Right lobe of liver (tissue), 6 donors: ENCODE data around the gene RDH13. TPM values are rescaled to one million over a fixed set of nuclear protein-coding genes. Genes with fewer than 3 reads are reported as not detected.
"Not testable (repeated sequence)": the region's sequence is repeated elsewhere in the genome, so short reads cannot be mapped to it uniquely, and the experiment has no call there.

Experiments used
- ATAC-seq, 4 donors: fragments of 200-7000 bp; cut with Tn5 transposase; one replicate each; pipeline ENCODE4 v1.9.1; 2020; ENCODE audit warnings: mild to moderate bottlenecking in 4 of 4, moderate library complexity in 4 of 4
- DNase-seq, 3 donors: peaks; one replicate each; pipeline ENCODE4 v3.0.0-alpha.2; 2020
- H3K27ac ChIP-seq, 3 donors: fragments of 200-600 bp; one replicate each; pipeline ENCODE4 v1.8.0; 2022
- H3K27me3 ChIP-seq, 2 donors: fragments of 200-600 bp; one replicate each; pipeline ENCODE4 v1.8.0; 2022
- H3K36me3 ChIP-seq, 4 donors: fragments of 200-600 bp; sonication (generic) in 1 of 4; one replicate each; pipeline versions ENCODE4 v1.5.1 to v1.8.0; 2017 to 2022; ENCODE audit warnings: control low read depth in 1 of 4
- H3K4me1 ChIP-seq, 4 donors: fragments of 200-600 bp; sonication (generic) in 1 of 4; one replicate each; pipeline versions ENCODE4 v1.5.1 to v1.8.0; 2017 to 2022; ENCODE audit warnings: control low read depth in 1 of 4
- H3K4me3 ChIP-seq, 3 donors: fragments of 200-600 bp; one replicate each; pipeline ENCODE4 v1.8.0; 2022
- H3K9me3 ChIP-seq, 4 donors: fragments of 200-600 bp; sonication (generic) in 1 of 4; one replicate each; pipeline versions ENCODE4 v1.5.1 to v1.8.0; 2017 to 2022; ENCODE audit warnings: control low read depth in 1 of 4
- CTCF ChIP-seq, 4 donors: fragments of 200-600 bp in 3 of 4; fragments of 450-650 bp in 1 of 4; IDR thresholded peaks; one replicate each; pipeline versions ENCODE4 v1.5.1 to v1.8.0; 2016 to 2022; ENCODE audit warnings: antibody characterized with exemption in 4 of 4, mild to moderate bottlenecking in 2 of 4
- POLR2A ChIP-seq: fragments of 450-650 bp; IDR thresholded peaks from one replicate; pipeline ENCODE4 v1.6.1; 2017; ENCODE audit warnings: antibody characterized with exemption, mild to moderate bottlenecking
- WGBS: methylation state at CpG from one replicate; pipeline ENCODE4 v1.1.6; 2018; ENCODE audit warnings: low coverage, low lambda C conversion rate; ENCODE audit not compliant: insufficient coverage; ENCODE audit errors: missing lambda C conversion rate; 5-methylcytosine and 5-hydroxymethylcytosine counted together
- intact Hi-C, 2 donors: fragments of 100-400 bp; cut with DNase I; formaldehyde crosslinking; loops; one replicate each; pipeline versions ENCODE4 v1.11.2 to v1.14.1; 2022
- total RNA-seq, 6 experiments: library from RNA; depleted of rRNA in 2 of 6; stranded (reverse); fragments of >200 nt in 2 of 6; fragmentation: NEBNext Ultra II Directional in 3 of 6; extraction: Animal tissue kit (Norgen Biotek cat#: 25700) in 3 of 6; gene quantifications; one replicate each; pipeline versions ENCODE4 v1.1.0 to v1.2.4, GENCODE V29; 2016 to 2023
- donor health status: DM: no; HTN: yes; CAD: no.
- donor health status: DM: no; HTN: no; CAD: no.
- donor health status: DM: no; HTN: no; CAD: no.
- donor health status: DM: no; HTN: yes; CAD: no.
- donor health status: DM: no; HTN: yes; CAD: no.

RDH13 gene
- total RNA-seq, 6 experiments from 2014 or later, result 7.7 to 16.8 (median 12.1) TPM

- 42% methylated on average over 25 of the region's 30 CpGs for whole genome bisulfite sequencing
- H3K4me3 ChIP-seq, result no peak overlapping the region
- TF ChIP-seq POLR2A (no peak), CTCF (IDR thresholded peaks at IDR 0.05) (no peak)
- peak; percentile 73 to 86 (median 84) for ATAC-seq
- H3K27ac ChIP-seq, result no peak overlapping the region
- no peak for DNase-seq
- intact Hi-C loops, result no loop called here
- H3K27me3 ChIP-seq, result no peaks in the 10 kb centered on the region
- no peaks in the 10 kb centered on the region for H3K4me1 ChIP-seq
- H3K9me3 ChIP-seq, result no peaks in the 10 kb centered on the region
- peaks cover 1 to 27% (median 16%) of the 10 kb centered on the region in 4 donors for H3K36me3 ChIP-seq
Measured at GRCh38 chr19:55041627-55042343, 21.2 kb downstream of the RDH13 start.

GRCh38 chr19:55041244-55041626, 21.7 kb downstream of the RDH13 start:
- Histone ChIP-seq H3K36me3 (peaks cover 1 to 21% (median 13%) of the 10 kb centered on the region in 4 donors), H3K27me3 (no peaks in the 10 kb centered on the region), H3K27ac (no peak overlapping the region), H3K4me3 (no peak overlapping the region), H3K9me3 (no peaks in the 10 kb centered on the region), H3K4me1 (no peaks in the 10 kb centered on the region)
- 69% methylated on average over 10 of the region's 10 CpGs for WGBS
- ATAC-seq (no peak), DNase-seq (no peak)
- TF ChIP-seq CTCF (IDR thresholded peaks at IDR 0.05) (no peak), POLR2A (no peak)
- intact Hi-C loops, result no loop called here

- intact Hi-C loops, H3K9me3 ChIP-seq, H3K27me3 ChIP-seq, ATAC-seq, H3K4me3 ChIP-seq, DNase-seq, H3K4me1 ChIP-seq, H3K27ac ChIP-seq: not testable (repeated sequence)
- peaks cover 1 to 21% (median 12%) of the 10 kb centered on the region in 4 donors for H3K36me3 ChIP-seq
- 84% methylated on average over 12 of the region's 12 CpGs for WGBS
Measured at GRCh38 chr19:55040654-55041053, 22.3 kb downstream of the RDH13 start.

- H3K27ac ChIP-seq, ATAC-seq, H3K36me3 ChIP-seq, DNase-seq, H3K4me3 ChIP-seq, H3K9me3 ChIP-seq, intact Hi-C loops, H3K27me3 ChIP-seq, H3K4me1 ChIP-seq: not testable (repeated sequence)
- 86% methylated on average over 4 of the region's 6 CpGs for WGBS
Measured at GRCh38 chr19:55037603-55038002, 25.3 kb downstream of the RDH13 start.

GRCh38 chr19:55036058-55036457, 26.9 kb downstream of the RDH13 start:
- no peak for ATAC-seq
- DNase-seq, result no peak
- TF ChIP-seq CTCF (IDR thresholded peaks at IDR 0.05) (no peak), POLR2A (no peak)
- Histone ChIP-seq H3K4me3 (no peak overlapping the region), H3K9me3 (no peaks in the 10 kb centered on the region), H3K27me3 (no peaks in the 10 kb centered on the region), H3K27ac (no peak overlapping the region), H3K36me3 (no peaks in the 10 kb centered on the region), H3K4me1 (no peaks in the 10 kb centered on the region)
- 93% methylated on average over 2 of the region's 2 CpGs for WGBS
- intact Hi-C loops, result no loop called here
